HG03097 (cell line): Measurements from ENCODE around the gene LTBP3.
"Not testable (repeated sequence)": the region's sequence is repeated elsewhere in the genome, so short reads cannot be mapped to it uniquely, and the experiment has no call there.

ENCODE experiments used
- ATAC-seq: cut with Tn5 transposase; IDR thresholded peaks from one replicate; pipeline ENCODE4 v1.9.1; 2021; ENCODE audit not compliant: unreplicated experiment, low FRiP score

The LTBP3 gene

DNA sequence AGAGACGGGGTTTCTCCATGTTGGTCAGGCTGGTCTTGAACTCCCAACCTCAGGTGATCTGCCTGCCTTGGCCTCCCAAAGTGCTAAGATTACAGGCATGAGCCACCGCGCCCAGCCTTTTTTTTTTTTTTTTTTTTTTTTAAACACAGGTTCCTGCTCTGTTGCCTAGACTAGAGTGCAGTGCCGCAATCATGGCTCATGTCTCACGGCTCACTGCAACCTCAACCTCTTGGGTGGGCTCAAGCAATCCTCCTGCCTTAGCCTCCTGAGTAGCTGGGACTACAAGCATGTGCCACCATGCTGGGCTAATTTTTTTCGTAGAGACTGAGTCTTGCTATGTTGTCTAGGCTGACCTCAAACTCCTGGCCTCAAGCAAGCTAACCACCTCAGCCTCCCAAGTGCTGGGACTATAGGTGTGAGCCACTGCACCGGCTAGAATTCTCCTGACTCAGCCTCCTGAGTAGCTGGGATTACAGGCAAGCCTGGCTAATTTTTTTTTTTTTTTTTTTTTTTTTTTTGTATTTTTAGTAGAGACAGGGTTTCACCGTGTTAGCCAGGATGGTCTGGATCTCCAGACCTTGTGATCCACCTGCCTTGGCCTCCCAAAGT is 39.1 kb downstream of the LTBP3 start:
- ATAC-seq = not testable (repeated sequence)

DNA sequence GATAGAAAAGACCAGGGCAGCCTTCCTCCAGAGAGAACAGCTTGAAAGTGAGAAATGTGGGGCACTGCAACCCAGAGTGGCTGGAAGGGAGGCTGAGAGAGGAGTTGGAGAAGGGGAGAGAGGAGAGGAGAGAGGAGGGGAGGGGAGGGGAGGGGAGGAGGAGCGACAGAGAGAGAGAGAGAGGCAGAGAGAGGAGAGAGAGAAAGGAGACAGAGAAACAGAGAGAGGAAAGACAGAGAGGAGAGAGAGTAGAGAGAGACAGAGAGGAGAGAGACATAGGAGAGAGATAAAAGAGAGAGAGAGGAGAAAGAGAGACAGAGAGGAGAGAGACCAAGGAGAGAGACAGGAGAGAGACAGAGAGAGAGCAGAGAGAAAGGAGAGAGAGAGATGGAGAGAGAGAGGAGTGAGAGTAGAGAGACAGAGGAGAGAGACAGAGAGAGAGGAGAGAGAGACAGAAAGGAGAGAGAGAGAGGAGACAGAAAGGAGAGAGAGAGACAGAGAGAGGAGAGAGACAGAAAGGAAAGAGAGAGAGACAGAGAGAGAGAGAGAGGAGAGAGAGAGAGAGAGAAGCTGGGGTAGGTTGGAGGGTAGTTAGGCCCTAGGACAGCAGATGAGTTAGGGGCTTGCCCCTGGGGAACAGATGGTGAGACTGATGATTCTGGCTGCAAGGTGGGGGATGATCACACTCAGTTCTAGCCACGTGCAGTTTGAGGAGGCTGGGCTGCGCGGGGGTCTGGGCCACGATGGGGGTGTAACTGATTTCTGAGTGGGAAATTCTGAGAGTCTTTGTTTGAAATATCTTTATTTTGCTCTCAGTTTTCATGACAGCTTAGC is 41.8 kb downstream of the LTBP3 start:
- no peak for ATAC-seq

DNA sequence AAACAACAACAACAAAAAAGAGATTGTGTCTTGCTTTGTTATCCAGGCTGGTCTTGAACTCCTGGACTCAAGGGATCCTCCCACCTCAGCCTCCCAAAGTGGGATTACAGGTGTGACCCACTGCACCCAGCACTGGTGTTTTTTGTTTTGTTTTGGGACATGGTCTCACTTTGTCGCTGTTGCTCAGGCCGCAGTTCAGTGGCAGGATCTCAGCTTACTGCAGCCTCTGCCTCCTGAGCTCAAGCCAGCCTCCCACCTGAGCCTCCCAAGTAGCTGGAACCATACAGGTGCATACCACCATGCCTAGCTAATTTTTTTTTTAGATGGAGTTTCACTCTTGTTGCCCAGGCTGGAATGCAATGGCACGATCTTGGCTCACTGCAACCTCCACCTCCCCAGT is 45.8 kb downstream of the LTBP3 start:
- ATAC-seq = not testable (repeated sequence)

DNA sequence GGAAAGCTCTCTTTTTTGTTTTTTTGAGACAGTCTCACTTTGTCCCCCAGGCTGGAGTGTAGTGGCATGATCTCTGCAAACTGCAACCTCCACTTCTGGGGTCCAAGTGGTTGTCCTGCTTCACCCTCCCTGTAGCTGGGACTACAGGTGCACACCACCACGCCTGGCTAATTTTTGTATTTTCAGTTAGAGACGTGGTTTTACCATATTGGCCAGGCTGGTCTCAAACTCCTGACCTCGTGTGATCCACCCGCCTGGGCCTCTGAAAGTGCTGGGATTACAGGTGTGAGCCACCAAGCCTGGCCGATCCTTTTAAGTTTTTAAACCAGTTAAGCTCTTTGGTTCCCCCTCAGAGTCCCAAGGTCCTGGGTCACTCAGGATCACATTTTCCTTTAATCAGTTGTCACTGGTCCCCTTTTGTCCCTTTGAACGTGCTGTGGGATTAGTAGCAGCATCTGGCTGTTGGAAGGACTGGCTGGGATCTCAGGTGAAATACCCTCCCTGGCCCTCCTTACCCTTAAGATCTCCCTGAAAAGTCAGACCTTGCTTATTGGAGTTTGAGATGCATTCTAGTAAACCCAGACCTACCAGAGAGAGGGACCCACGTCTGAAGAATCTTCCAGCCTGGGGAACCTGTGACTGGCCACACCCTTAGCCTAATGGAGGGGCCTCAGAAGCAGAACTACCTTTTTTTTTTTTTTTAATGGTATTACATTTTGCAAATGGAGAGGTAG is 51.2 kb downstream of the LTBP3 start:
- peak; percentile 27 for ATAC-seq

DNA sequence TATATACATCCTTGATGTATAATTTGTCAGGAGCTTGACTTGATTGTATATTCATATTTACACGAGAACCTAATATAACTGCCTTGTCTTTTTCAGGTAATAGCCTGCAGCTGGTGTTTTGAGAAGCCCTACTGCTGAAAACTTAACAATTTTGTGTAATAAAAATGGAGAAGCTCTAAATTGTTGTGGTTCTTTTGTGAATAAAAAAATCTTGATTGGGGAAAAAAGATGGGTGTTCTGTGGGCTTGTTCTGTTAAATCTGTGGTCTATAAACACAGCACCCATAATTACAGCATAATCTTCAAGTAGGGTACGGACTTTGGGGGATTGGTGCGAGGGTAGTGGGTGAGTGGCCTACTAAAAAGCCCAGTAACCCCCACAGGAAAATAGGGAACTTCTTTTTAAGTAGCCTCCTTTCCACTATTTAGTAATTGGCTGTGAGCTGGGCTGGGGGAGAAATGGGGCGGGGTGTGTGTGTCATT is 51.8 kb downstream of the LTBP3 start:
- ATAC-seq = no peak

DNA sequence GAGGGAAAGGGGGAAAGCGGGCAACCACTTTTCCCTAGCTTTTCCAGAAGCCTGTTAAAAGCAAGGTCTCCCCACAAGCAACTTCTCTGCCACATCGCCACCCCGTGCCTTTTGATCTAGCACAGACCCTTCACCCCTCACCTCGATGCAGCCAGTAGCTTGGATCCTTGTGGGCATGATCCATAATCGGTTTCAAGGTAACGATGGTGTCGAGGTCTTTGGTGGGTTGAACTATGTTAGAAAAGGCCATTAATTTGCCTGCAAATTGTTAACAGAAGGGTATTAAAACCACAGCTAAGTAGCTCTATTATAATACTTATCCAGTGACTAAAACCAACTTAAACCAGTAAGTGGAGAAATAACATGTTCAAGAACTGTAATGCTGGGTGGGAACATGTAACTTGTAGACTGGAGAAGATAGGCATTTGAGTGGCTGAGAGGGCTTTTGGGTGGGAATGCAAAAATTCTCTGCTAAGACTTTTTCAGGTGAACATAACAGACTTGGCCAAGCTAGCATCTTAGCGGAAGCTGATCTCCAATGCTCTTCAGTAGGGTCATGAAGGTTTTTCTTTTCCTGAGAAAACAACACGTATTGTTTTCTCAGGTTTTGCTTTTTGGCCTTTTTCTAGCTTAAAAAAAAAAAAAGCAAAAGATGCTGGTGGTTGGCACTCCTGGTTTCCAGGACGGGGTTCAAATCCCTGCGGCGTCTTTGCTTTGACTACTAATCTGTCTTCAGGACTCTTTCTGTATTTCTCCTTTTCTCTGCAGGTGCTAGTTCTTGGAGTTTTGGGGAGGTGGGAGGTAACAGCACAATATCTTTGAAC is 52.5 kb downstream of the LTBP3 start:
- no peak for ATAC-seq

DNA sequence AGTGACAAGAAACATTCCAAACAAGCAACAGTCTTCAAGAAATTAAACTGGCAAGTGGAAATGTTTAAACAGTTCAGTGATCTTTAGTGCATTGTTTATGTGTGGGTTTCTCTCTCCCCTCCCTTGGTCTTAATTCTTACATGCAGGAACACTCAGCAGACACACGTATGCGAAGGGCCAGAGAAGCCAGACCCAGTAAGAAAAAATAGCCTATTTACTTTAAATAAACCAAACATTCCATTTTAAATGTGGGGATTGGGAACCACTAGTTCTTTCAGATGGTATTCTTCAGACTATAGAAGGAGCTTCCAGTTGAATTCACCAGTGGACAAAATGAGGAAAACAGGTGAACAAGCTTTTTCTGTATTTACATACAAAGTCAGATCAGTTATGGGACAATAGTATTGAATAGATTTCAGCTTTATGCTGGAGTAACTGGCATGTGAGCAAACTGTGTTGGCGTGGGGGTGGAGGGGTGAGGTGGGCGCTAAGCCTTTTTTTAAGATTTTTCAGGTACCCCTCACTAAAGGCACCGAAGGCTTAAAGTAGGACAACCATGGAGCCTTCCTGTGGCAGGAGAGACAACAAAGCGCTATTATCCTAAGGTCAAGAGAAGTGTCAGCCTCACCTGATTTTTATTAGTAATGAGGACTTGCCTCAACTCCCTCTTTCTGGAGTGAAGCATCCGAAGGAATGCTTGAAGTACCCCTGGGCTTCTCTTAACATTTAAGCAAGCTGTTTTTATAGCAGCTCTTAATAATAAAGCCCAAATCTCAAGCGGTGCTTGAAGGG is 53.3 kb downstream of the LTBP3 start:
- ATAC-seq = no peak

DNA sequence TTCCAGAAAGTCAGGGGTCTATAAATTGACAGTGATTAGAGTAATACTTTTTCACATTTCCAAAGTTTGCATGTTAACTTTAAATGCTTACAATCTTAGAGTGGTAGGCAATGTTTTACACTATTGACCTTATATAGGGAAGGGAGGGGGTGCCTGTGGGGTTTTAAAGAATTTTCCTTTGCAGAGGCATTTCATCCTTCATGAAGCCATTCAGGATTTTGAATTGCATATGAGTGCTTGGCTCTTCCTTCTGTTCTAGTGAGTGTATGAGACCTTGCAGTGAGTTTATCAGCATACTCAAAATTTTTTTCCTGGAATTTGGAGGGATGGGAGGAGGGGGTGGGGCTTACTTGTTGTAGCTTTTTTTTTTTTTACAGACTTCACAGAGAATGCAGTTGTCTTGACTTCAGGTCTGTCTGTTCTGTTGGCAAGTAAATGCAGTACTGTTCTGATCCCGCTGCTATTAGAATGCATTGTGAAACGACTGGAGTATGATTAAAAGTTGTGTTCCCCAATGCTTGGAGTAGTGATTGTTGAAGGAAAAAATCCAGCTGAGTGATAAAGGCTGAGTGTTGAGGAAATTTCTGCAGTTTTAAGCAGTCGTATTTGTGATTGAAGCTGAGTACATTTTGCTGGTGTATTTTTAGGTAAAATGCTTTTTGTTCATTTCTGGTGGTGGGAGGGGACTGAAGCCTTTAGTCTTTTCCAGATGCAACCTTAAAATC is 54.0 kb downstream of the LTBP3 start:
- no peak for ATAC-seq

DNA sequence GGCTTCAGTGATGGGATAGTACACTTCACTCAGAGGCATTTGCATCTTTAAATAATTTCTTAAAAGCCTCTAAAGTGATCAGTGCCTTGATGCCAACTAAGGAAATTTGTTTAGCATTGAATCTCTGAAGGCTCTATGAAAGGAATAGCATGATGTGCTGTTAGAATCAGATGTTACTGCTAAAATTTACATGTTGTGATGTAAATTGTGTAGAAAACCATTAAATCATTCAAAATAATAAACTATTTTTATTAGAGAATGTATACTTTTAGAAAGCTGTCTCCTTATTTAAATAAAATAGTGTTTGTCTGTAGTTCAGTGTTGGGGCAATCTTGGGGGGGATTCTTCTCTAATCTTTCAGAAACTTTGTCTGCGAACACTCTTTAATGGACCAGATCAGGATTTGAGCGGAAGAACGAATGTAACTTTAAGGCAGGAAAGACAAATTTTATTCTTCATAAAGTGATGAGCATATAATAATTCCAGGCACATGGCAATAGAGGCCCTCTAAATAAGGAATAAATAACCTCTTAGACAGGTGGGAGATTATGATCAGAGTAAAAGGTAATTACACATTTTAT is 54.7 kb downstream of the LTBP3 start:
- no peak for ATAC-seq

DNA sequence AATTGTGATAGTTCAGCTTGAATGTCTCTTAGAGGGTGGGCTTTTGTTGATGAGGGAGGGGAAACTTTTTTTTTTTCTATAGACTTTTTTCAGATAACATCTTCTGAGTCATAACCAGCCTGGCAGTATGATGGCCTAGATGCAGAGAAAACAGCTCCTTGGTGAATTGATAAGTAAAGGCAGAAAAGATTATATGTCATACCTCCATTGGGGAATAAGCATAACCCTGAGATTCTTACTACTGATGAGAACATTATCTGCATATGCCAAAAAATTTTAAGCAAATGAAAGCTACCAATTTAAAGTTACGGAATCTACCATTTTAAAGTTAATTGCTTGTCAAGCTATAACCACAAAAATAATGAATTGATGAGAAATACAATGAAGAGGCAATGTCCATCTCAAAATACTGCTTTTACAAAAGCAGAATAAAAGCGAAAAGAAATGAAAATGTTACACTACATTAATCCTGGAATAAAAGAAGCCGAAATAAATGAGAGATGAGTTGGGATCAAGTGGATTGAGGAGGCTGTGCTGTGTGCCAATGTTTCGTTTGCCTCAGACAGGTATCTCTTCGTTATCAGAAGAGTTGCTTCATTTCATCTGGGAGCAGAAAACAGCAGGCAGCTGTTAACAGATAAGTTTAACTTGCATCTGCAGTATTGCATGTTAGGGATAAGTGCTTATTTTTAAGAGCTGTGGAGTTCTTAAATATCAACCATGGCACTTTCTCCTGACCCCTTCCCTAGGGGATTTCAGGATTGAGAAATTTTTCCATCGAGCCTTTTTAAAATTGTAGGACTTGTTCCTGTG is 55.4 kb downstream of the LTBP3 start:
- ATAC-seq = no peak

DNA sequence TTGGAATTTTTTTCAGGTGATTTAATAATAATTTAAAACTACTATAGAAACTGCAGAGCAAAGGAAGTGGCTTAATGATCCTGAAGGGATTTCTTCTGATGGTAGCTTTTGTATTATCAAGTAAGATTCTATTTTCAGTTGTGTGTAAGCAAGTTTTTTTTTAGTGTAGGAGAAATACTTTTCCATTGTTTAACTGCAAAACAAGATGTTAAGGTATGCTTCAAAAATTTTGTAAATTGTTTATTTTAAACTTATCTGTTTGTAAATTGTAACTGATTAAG is 55.9 kb downstream of the LTBP3 start:
- no peak for ATAC-seq

DNA sequence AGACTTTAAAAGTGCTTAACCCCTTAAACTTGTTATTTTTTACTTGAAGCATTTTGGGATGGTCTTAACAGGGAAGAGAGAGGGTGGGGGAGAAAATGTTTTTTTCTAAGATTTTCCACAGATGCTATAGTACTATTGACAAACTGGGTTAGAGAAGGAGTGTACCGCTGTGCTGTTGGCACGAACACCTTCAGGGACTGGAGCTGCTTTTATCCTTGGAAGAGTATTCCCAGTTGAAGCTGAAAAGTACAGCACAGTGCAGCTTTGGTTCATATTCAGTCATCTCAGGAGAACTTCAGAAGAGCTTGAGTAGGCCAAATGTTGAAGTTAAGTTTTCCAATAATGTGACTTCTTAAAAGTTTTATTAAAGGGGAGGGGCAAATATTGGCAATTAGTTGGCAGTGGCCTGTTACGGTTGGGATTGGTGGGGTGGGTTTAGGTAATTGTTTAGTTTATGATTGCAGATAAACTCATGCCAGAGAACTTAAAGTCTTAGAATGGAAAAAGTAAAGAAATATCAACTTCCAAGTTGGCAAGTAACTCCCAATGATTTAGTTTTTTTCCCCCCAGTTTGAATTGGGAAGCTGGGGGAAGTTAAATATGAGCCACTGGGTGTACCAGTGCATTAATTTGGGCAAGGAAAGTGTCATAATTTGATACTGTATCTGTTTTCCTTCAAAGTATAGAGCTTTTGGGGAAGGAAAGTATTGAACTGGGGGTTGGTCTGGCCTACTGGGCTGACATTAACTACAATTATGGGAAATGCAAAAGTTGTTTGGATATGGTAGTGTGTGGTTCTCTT is 56.5 kb downstream of the LTBP3 start:
- ATAC-seq = no peak

DNA sequence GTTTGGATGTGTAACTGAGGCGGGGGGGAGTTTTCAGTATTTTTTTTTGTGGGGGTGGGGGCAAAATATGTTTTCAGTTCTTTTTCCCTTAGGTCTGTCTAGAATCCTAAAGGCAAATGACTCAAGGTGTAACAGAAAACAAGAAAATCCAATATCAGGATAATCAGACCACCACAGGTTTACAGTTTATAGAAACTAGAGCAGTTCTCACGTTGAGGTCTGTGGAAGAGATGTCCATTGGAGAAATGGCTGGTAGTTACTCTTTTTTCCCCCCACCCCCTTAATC is 57.0 kb downstream of the LTBP3 start:
- ATAC-seq = no peak

DNA sequence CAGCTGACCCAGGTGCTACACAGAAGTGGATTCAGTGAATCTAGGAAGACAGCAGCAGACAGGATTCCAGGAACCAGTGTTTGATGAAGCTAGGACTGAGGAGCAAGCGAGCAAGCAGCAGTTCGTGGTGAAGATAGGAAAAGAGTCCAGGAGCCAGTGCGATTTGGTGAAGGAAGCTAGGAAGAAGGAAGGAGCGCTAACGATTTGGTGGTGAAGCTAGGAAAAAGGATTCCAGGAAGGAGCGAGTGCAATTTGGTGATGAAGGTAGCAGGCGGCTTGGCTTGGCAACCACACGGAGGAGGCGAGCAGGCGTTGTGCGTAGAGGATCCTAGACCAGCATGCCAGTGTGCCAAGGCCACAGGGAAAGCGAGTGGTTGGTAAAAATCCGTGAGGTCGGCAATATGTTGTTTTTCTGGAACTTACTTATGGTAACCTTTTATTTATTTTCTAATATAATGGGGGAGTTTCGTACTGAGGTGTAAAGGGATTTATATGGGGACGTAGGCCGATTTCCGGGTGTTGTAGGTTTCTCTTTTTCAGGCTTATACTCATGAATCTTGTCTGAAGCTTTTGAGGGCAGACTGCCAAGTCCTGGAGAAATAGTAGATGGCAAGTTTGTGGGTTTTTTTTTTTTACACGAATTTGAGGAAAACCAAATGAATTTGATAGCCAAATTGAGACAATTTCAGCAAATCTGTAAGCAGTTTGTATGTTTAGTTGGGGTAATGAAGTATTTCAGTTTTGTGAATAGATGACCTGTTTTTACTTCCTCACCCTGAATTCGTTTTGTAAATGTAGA is 57.6 kb downstream of the LTBP3 start:
- ATAC-seq = no peak

DNA sequence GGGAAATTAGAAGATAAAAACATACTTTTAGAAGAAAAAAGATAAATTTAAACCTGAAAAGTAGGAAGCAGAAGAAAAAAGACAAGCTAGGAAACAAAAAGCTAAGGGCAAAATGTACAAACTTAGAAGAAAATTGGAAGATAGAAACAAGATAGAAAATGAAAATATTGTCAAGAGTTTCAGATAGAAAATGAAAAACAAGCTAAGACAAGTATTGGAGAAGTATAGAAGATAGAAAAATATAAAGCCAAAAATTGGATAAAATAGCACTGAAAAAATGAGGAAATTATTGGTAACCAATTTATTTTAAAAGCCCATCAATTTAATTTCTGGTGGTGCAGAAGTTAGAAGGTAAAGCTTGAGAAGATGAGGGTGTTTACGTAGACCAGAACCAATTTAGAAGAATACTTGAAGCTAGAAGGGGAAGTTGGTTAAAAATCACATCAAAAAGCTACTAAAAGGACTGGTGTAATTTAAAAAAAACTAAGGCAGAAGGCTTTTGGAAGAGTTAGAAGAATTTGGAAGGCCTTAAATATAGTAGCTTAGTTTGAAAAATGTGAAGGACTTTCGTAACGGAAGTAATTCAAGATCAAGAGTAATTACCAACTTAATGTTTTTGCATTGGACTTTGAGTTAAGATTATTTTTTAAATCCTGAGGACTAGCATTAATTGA is 58.3 kb downstream of the LTBP3 start:
- no peak for ATAC-seq

DNA sequence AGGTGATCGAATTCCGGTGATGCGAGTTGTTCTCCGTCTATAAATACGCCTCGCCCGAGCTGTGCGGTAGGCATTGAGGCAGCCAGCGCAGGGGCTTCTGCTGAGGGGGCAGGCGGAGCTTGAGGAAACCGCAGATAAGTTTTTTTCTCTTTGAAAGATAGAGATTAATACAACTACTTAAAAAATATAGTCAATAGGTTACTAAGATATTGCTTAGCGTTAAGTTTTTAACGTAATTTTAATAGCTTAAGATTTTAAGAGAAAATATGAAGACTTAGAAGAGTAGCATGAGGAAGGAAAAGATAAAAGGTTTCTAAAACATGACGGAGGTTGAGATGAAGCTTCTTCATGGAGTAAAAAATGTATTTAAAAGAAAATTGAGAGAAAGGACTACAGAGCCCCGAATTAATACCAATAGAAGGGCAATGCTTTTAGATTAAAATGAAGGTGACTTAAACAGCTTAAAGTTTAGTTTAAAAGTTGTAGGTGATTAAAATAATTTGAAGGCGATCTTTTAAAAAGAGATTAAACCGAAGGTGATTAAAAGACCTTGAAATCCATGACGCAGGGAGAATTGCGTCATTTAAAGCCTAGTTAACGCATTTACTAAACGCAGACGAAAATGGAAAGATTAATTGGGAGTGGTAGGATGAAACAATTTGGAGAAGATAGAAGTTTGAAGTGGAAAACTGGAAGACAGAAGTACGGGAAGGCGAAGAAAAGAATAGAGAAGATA is 59.0 kb downstream of the LTBP3 start, which contains the start of gene MALAT1:
TSS of gene MALAT1 (plus strand) at position 69 of the 736 bp plus-strand sequence.
- ATAC-seq = no peak
